ENCODE measurements around the gene INPP5A.
"Not testable (repeated sequence)": the region's sequence is repeated elsewhere in the genome, so short reads cannot be mapped to it uniquely, and the experiment has no call there.

INPP5A gene

DNA sequence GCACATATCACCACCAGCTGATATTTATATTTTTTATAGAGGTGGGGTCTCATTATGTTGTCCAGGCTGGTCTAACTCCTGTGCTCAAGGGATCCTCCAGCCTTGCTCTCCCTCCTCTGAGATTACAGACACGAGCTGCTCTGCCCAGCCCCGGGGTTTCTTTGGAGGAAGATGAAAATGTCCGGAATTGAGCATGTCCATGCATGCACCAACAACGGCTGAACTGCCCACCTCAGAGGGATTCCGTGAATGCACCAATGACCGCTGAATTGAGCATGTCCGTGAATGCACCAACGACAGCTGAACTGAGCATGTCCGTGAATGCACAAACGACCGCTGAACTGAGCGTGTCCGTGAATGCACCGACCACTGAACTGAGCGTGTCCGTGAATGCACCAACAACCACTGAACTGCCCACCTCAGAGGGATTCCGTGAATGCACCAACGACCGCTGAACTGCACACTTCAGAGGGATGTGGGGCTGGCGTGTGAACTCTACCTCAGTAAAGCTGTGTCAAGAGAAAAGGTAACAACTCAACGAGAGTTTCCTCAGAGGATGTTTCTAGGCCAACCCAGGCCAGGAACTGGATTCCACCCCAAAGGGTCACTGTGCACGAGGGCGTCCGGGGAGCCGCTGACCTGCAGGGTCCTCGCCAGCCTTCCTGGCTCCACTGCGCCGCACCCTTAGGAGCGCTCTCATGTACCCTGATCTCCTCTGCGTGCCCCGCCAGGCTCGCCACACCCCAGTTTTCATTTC, 34.9 kb upstream of the INPP5A start:
- DNase-seq: peak in 4 of 10 donors; percentile 13 to 57 (median 44)
- intact Hi-C loops (cut with DNase I): no loop called here

DNA sequence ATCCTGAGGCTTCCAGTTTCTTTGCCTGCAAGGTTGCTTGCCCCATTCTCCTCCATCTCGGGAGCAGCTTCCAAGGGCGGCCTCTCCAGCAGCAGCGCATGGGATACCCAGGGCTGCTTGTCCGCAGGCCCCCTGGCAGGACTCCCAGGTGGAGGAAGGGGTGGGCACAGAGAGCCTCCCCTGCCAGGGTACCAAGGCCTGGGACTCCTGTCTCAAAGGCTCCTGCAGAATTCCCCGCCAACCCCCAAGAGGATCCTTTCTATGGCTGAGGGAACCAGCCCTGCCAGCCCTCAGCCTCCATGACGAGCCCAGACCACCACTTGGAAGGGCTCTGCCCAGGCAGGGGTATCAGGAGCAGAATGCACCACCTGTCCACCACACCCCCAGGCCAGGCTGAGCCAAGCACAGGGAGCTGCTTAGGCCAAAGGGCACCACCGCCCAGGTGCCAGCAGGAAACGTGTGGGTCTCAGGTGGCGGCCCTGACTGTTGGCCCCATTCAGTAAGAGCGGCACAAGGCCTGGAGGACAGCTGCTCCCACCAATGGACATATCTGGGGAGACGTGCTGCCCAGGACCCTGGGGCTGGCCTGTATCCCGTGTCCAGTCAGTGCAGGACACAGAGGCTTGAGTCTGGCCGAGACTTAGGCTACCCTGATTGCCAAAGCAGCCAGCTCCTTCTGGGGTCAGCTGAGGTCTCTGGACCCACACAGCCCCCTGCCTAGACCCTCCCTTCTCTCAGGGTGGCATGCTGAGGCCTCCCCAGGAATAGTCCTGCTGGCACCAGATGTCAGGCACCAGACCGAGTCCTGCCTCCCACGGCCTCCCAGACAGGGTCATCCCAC, 33.8 kb upstream of the INPP5A start:
- intact Hi-C loops (cut with DNase I): no loop called here
- peak in 5 of 10 donors; percentile 2 to 73 (median 26) for DNase-seq

DNA sequence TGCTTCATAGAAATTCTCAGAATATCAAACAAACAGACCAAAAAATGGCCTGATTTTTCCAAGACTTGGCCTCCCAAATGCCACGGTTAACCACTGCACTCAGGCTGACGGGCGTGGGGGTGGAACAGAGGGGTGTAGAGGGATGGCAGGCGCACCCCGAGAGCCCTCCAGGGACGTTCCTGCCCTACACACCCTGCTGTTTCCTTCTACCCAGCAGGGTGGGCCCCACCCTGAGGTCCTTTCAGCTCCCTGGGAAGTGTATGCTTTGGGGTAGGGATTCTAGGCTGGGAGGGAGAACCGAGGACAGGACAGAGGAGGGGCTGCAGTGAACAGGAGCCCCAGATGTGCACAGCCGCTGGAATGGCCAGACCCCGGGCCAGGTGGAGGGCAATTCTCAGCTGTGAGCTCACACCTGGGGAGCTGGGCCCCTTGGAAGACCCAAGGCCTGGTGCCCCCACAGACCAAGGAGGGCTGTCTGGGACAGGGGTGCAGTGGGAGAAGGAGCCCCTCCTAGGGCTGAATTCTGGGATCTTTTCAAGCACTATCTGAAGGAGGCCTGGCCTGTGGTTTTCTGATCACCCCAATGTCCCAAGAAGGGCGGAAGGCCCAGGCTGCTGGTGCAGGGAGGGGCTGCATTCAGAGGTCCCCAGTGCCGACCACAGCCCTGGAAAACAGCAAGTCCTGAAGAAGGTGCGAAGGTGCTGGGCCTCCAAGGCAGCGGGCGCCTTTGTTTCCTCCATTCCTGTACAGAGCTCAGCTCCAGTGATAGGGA, 32.9 kb upstream of the INPP5A start:
- DNase-seq: peak in 4 of 10 donors; percentile 12 to 66 (median 57)
- intact Hi-C loops (cut with DNase I): no loop called here

DNA sequence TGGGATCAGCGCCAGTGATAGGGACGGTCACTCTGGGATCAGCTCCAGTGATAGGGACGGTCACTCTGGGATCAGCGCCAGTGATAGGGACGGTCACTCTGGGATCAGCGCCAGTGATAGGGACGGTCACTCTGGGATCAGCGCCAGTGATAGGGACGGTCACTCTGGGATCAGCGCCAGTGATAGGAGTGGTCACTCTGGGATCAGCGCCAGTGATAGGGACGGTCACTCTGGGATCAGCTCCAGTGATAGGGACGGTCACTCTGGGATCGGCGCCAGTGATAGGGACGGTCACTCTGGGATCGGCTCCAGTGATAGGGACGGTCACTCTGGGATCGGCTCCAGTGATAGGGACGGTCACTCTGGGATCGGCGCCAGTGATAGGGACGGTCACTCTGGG, 32.0 kb upstream of the INPP5A start:
- DNase-seq: peak in 4 of 10 donors; percentile 1 to 70 (median 33)
- intact Hi-C loops (cut with DNase I): not testable (repeated sequence)

DNA sequence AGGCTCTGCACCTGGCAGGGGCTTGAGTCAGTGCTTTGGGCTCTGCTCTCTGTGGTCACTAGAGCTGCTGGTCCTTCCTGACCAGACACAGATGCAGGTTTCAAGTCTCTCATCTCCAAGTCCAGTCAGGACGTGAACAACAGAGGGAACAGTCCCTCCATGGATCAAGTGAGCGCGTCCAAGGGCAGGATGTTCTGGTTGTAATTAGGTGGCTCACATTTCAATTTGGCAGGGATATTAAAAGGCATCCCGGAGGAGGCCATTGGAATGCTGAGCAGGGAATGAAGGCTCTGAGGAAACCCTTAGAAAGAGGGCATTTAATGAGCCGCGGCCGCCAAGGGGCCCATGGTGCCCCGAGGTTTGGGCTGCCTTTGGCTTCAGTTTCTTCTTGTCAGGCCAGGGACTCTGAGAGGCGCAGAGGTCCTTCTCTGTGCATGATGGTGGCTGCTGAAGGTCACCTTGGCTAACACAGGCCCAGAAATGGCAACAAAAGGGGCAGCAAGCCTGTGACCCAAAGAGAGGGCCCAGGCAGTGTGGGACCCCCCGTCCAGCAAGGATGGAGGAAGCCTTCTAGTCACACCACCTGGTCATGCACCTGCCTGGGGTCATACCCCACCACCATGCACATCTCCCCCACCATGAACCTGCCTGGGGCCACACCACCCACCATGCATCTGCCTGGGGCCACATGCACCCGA, 30.7 kb upstream of the INPP5A start:
- intact Hi-C loops (cut with DNase I): no loop called here

DNA sequence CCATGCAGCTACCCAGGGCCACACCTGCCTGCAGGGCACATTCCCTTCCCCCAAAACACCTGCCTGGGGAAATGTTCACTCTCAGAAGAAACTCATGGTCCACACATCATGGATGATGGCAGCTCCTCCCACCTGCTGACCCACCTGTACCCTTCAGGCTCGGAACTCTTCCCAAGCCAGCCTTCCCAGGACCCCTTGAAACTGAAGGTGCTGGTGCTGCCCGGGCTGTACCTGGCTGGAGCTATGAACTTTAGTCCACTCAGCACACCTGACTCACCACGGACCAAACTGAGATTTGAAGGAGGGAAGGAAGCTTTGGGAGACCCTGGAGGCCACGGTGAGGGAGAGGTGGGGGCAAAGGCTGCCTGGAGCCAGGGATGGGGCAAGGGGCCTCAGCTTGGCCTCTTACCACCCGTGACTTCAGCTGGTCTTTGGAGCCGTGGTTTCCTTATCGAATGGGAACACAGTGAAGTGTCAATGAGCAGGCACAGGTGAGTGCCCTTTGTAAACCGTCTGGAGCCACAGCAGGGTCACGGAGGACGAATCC, 30.1 kb upstream of the INPP5A start:
- DNase-seq: peak in 3 of 10 donors; percentile 1 to 56 (median 50)
- intact Hi-C loops (cut with DNase I): no loop called here

More for the DNA sequence above, 30.7 kb upstream of the INPP5A start:
- DNase-seq: peak in 5 of 10 donors; percentile 20 to 86 (median 64)

DNA sequence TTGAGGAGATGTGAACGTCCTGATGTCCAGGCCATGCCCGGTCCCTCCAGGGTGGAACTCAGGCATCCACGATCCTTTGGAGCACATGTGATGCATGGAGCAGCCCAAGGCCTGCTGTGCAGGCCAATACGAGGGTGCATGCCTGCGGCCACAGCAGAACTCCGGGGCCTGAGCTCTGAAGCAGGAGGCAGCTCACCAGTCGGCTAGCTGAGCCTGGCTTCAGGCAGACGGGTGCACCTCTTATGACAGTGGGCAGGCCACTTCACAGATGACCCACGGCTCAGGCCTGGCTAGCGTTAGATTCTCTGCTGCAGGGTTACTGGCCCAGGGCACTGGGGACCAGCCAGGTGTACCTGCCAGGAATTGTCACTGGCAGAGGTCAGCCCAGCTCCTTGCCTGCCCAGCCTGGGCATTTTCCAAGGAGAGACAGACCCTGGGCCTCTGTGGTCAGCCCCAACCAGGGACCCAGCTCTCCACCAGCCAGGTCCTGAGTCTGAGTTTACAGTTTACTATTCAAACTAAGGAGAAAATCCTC, 29.6 kb upstream of the INPP5A start:
- DNase-seq: peak in 4 of 10 donors; percentile 5 to 74 (median 38)
- intact Hi-C loops (cut with DNase I): no loop called here

DNA sequence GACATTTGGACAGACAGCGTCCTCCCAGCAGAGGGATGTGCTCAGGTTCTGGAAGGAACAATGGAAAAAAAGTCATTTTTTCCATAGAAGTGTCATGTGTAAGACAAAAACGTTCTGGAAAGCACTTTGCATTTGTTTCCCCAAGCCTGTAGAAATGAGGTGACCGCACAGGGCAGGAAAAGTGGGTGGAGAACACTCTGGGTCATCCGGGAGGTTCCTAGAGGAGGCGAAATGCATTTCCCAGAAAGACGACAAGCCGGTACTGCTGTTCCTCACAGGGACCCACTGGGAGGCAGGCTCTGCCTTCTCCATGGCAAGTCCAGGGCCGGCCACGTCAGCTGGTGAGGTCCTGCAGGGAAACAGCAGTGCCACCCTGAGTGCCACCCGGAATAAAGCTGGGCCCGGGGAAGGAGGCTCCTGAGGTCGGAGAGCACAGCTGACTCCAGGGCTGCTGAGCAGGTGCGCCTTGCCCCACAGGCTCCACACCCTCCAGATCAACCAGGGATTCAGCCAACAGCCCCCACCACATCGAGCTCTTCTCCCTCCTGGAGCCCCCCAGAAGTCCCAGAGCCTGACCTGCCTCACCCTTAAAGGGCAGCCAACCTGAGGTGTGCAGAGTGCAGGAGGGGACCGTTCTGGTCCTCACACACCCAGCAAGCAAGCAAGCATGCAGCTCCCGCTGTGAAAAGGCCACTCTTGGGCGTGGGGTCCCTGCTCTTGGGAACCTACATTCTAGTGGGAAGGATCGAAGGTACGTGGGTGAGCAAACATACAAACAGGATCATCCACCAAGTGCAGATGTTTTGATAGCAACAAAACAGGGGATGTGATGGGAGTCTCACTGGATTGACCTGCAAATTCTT, 28.8 kb upstream of the INPP5A start:
- peak in 6 of 10 donors; percentile 32 to 94 (median 53) for DNase-seq
- intact Hi-C loops (cut with DNase I): no loop called here

DNA sequence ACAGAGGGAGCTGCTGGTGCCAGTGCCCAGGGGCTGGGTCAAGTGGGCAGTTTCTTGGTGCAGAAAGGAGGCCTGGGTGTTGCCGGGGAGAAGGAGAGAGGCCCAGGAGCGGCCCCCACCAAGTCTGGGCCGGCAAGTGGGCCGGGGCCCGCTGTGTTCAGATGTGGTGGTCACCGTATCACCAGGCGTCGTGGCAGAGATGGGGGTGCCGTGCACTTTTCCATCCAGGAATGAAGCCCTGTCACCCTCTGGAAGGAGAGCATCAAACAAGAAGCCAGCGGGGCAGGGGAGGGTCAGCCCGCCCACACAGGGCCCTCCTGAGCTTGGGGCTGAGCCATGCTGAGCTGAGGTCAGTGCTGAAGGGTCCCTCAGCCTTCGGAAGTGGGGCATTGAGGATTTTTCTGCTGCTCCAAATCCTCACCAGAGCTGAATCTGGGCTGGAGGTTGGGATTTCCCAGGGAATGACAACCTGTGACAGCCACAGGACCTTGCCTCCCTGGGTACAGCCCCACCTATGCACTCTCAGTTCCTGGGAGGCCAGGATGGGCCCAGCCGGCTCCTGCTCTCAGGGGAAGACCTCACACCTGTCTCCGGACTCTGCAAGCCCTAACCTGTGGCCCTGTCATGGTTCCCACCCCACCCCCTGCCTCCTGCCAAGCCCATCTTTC, 27.9 kb upstream of the INPP5A start:
- intact Hi-C loops (cut with DNase I): no loop called here
- DNase-seq: peak in 6 of 10 donors; percentile 5 to 67 (median 32)

DNA sequence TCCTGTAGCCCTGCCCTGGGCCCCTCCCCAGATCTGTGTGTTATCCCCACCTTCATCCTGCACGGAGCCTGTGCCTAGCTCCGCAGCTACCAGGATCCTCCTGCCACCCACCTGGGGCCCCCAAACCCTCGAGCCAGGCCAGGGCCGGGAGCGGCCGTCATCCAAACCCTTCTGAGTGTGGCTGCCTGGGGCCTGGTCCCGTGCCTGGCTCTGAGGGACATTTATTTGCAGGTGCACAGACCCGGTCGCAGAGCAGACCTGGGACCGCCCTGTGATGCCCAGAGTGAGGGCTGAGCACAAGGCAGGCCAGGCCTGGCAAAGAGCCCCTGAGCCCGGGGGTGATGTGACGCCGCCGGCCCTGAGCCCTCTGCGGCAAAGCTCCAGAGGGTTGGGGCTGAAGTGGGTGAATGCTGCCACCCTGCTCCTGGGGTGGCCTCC, 27.4 kb upstream of the INPP5A start:
- intact Hi-C loops (cut with DNase I): no loop called here

DNA sequence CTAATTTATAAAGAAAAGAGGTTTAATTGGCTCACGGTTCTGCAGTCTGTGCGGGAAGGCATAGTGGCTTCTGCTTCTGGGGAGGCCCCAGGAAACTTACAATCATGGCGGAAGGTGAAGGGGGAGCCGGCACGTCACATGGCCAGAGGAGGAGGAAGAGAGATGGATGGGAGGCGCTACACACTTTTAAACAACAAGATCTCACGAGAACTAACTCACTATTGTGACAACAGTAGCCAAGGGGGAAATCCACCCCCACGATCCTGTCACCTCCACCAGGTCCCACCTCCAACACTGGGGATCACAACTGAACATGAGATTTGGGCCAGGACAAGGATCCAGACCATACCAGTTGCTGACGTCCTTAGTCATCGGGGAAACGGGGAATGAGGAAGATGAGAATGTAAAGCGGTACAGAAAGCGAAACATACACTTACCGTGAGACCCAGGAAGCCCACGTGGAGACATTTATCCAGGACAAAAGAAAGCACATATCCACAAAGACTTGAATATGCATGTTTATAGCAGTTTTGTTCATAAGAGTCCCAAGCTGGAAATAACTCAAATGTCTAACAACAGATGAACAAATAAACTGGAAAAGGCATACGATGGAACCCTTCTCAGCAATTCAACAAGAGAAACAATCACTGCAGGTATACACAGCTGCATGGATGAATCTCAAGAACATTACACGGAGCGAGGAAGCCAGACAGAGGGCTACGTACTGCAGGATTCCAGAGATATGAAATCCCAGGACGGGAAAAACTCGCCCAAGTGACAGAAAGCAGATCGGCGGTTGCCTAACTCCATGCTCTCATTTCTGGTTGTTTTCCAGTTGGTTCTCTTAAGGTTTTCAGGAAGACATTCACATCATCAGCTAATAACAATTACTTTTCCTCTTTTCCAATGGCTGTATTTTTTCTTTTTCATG, 26.2 kb upstream of the INPP5A start:
- intact Hi-C loops (cut with DNase I): no loop called here
- DNase-seq: peak in 3 of 10 donors; percentile 2 to 43 (median 4)

More for the DNA sequence above, 27.4 kb upstream of the INPP5A start:
- DNase-seq: peak in 5 of 10 donors; percentile 5 to 79 (median 66)

DNA sequence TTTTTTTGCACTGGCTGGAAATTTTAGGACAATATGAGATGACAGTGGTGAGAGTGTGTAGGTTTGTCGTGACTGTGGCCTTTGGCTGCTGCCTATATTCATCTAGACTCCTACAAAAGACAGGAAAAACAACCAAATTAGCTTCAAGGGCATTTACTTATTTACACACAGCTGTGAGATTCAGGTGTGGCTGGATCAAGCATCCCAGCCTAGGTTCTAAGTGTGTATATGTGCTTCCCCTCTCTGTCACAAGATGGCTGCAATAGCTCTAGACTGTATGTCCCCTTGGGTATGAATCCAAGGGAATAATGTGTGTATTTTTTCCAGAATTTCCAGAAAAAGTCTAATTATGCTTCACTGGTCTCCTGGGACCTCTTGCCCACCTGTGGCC, 25.5 kb upstream of the INPP5A start:
- DNase-seq: peak in 1 of 10 donors; percentile 11
- intact Hi-C loops (cut with DNase I): no loop called here

DNA sequence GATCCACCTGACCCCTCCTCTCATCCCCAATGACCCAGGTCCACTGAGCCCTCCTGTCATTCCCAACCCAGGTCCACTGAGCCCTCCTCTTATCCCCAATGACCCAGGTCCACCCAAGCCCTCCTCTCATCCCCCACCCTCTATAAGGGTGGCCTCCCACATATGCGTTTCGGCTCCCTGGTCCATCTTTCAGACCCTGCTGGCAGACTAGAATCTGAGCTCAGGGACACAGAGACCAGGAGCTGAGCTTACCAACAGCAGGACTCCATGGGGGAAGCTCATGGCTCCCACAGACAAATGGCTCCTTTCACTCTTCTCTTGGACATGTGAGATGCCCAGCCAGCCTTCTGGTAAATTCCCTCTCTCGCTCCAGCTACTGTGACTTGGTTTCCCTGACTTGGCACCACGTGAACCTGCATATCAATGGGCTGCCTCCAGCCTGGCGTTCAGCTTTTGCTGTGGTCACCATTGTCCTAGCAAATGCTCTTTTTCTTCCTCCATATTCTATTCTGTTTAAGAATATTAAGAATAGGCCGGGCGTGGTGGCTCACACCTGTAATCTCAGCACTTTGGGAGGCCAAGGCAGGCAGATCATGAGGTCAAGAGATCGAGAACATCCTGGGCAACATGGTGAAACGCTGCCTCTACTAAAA, 24.8 kb upstream of the INPP5A start:
- peak in 3 of 10 donors; percentile 1 to 36 (median 3) for DNase-seq
- intact Hi-C loops (cut with DNase I): no loop called here

DNA sequence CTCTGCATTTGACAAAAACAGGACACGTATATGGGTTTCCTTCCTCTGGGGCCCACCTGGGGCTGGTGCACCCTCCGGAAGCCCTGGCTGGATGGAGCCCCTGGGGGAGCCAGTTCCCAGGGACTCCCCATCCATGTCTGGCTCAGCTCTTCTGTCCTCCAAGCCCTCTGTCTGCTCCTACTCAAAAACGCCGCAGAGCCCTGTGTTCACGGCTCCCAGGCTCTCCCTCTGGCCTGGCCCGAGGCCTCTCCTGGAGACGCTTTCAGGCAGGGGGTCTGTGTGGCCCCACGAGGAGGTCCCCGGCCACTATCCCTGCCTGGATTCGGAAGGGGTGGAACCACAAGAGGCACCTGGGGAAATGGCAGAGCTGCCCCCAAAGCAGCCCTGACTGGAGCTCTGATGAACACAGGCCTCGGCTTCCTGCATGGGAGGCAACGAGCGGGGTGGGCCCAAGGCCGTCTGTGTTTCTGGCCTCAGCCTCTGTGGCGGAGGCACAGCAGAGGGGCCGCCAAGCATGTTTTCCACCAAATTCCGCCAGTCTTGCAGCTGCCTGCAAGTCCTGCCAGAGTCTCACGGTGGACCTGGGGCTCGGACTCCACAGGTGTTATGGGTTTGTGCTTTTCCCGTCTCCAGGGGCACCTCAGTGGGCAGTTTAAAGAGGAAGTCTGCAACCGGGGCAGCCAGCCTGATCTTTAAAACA, 22.6 kb upstream of the INPP5A start:
- DNase-seq: peak in 5 of 10 donors; percentile 6 to 80 (median 7)
- intact Hi-C loops (cut with DNase I): no loop called here
